ENCODE measurements around the gene SLC26A9.

DNA sequence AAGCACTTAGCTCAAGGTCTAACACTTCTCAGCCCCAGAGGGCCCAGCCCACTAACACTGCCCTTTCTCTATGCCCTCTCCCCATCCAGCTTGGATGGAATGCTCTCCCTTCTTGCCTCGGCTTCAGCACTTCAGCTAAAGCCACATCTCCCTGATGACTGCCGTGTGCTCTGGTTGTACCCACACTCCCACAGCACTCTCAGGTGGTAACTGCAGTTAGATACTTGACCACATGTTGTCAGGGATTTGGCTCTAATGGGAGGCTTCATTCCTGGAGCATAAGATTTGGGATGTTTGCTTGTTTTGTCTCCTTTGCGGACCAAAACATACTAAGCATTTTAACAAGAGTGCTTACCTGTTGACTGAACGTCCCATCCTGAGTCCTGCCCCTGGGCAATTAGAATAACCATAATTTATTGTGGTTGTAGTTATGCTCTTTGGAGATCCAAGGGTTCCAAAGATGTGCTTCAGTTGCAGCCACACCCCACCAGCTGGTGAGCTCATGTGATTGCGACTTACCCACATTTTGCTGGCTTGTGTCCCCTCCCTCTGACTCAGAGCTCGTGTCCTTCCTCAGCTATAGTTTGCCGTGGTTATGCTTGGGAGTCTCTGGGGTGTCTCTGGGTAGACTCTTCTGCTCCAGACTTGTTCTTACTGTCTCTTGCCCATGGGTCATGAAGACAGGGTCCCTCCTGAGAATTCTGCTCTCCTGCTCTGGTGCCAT lies 7.7 kb upstream of the SLC26A9 start:
- TF ChIP-seq CTCF (conservative IDR thresholded peaks at IDR 0.05) (no peak), EZH2 (IDR thresholded peaks at IDR 0.05; ENCODE audit: low read depth) (no peak)
